GM21367 (cell line): ENCODE measurements around the gene UBE2R2.
"Not testable (repeated sequence)": the region's sequence is repeated elsewhere in the genome, so short reads cannot be mapped to it uniquely, and the experiment has no call there.

Experiments used
- ATAC-seq: cut with Tn5 transposase; IDR thresholded peaks from one replicate; pipeline ENCODE4 v1.9.1; 2021; ENCODE audit not compliant: unreplicated experiment

The UBE2R2 gene

GRCh38 chr9:33837138-33837537 lies 20.2 kb downstream of the UBE2R2 start:
- ATAC-seq, result no peak

GRCh38 chr9:33840381-33840780 lies 23.4 kb downstream of the UBE2R2 start:
- ATAC-seq, result no peak

DNA sequence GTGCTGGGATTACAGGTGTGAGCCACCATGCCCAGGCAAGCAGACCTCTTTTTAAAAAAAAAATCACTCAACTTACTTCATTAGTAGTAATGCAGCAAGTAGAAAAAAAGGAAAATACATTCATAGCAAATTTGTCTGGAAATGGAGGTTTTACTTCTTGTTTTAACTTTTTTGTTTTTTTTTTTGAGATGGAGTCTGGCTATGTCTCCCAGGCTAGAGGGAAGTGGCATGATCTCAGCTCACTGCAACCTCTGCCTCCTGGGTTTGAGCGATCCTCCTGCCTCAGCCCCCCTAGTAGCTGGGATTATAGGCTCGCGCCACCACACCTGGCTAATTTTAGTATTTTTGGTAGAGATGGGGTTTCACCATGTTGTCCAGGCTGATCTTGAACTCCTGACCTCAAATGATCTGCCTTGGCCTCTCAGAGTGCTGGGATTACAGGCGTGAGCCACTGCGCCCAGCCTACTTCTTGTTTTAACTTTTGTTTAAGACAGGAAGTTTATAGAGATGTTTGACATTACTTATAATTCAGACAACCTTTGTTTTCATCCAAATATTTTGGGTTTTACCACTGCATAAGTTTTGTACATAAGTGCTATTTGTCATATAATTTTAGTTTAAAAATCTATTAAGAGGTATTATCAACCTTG lies 26.5 kb downstream of the UBE2R2 start:
- ATAC-seq, result no peak

DNA sequence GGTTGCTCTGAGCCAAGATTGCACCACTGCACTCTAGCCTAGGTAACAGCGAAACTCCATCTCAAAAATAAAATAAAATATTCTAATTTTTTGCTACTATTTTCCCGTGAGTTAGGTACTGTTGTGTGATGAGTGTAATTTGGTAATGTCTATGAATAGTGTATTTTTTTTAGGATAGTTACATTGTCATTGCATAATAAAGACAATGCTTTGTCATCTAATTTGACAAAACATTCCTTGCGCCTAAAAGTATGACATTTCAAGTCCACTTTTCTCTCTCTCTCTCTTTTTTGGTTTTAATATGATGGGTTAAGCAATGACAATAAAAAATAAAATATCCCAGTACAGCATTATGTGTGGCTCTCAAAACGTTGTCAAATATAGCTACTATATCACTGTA lies 29.3 kb downstream of the UBE2R2 start:
- ATAC-seq, result no peak

- not testable (repeated sequence) for ATAC-seq
Observed at GRCh38 chr9:33847894-33848205, 30.9 kb downstream of the UBE2R2 start.

- no peak for ATAC-seq
Observed at GRCh38 chr9:33850267-33850629, 33.3 kb downstream of the UBE2R2 start.

DNA sequence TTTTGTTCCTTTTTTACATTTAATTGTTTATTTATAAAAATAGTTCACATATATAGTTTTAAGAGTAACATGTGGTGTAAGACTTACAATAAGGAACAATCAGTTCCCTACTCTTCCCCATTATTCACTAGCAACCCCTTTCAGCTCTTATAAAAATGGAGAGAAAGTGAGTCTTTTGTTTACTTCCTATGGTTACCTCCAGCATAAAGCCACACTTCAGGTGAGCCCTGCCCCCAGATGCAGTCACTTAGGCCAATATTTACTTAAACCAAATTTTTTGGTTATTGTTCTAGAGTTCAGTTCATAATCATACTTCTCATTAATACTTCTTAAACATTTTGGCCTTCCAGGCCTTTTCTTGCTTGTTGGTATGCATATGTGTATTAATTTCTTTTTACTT lies 33.7 kb downstream of the UBE2R2 start:
- ATAC-seq, result no peak

DNA sequence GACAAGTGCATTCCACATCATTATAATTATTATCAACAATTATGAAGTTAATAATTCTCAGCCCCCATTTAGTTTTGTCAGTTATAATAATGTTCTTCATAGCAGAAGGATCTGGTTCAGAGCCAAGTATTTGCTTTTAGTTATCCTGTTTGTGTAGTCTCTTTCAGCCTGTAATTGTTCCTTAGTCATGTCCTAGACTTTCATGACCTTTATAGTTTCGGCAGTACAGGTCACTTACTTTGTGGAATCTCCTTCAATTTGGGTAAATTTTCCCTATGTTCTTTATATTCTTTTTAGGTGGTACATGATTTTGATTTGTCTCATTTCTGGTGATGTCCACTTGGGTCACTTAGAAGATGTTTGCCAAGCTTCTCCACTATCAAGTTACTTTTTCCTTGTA lies 34.3 kb downstream of the UBE2R2 start:
- no peak for ATAC-seq

GRCh38 chr9:33852216-33852826 lies 35.4 kb downstream of the UBE2R2 start:
- no peak for ATAC-seq

- no peak for ATAC-seq
Observed at GRCh38 chr9:33856247-33856646, 39.3 kb downstream of the UBE2R2 start.

- ATAC-seq, result no peak
Observed at GRCh38 chr9:33858423-33858822, 41.5 kb downstream of the UBE2R2 start.

- ATAC-seq, result no peak
Observed at GRCh38 chr9:33860200-33860871, 43.4 kb downstream of the UBE2R2 start.

- ATAC-seq, result no peak
Observed at GRCh38 chr9:33861917-33862453, 45.0 kb downstream of the UBE2R2 start.

DNA sequence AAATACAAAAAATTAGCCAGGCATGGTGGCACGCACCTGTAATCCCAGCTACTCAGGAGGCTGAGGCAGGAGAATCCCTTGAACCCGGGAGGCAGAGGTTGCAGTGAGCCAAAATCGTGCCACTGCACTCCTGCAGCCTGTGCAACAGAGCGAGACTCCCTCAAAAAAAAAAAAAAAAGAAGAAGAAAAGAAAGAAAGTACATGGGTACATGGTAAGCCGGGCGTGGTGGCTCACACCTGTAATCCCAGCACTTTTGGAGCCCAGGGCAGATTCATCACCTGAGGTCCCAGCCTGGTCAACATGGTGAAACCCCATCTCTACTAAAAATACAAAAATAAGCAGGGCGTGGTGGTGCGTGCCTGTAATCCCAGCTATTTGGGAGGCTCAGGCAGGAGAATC lies 46.1 kb downstream of the UBE2R2 start:
- not testable (repeated sequence) for ATAC-seq

DNA sequence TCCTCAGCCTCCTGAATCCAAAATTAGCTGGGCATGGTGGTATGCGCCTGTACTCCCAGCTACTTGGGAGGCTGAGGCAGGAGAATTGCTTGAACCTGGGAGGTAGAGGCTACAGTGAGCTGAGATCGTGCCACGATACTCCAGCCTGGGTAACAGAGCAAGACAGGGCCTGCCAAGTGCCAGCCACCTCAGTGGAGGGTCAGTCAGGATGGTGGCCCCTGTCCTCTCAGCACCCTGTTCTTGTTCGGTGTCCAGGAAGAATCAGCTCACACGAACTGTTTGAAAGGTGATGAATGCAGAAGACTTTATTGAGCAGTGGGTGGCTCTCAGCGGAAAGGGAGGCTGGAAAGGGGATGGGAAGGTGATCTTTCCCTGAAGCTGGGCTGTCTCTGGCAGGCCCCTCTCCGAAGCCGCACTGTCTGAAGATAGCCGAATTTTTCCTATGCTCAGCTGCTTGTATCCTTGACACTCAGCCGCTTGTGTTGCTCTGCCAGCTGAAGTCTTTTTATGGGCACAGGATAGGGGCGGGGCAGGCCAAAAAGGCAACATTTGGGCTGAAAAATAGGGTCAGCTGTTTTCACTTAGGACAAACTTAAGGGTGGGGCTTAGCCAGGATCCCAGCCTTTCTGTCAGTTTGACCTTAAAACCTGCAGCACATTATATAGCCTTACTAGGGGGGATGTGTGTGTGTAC lies 50.9 kb downstream of the UBE2R2 start:
- ATAC-seq, result no peak

DNA sequence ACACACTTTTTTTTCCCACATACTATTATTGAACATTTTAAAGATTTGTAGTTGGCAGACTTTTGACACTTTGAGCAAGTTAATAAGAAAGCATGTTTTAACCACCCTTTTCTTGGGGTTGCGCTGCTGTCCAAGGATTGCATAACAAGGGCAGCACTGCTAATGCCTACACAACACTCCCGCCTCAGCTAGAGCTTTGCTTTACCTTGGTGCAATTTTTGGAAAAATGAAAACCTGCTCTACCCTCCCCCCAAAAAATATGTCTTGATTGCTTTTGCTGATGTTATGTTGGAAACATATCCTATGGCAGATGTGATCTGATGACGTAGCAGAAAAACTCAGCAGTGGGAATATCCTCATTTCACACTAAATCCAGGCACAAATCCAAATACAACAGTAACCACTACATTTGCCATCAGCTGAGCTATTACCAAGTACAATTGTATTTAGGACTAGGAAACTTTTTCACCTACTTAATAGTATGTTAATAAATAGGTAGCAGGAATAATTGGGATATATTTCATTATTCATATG lies 51.5 kb downstream of the UBE2R2 start:
- no peak for ATAC-seq

GRCh38 chr9:33869243-33869642 lies 52.3 kb downstream of the UBE2R2 start:
- not testable (repeated sequence) for ATAC-seq

DNA sequence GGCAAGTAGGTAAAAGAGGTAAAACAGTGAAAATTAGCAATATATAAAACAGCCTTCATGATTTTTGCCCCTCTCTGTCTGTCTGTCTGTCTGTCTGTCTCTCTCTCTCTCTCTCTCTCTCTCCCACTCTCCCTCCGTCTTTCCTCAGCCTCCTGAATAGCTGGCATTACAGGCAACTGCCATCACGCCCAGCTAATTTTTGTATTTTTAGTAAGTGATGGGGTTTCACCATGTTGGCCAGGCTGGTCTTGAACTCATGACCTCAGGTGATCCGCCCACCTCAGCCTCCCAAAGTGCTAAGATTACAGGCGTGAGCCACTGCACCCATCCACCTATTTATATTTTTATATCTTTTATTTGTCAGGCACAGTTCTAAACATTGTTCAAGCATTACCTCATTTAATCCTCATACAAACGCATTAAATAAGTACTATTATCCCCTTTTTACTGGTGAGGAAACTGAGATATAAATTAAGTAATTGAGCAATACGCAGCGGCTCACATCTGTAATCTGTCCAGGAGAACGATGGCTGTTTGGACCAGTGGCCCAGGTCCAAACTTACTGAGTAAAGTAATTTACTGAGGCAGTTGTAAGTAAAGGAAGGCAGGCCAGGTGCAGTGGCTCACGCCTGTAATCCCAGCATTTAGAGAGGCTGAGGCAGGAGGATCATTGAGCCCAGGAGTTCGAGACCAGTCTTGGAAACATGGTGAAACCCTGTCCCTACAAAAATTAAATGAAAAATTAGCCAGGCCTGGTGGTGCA lies 60.9 kb downstream of the UBE2R2 start:
- no peak for ATAC-seq

DNA sequence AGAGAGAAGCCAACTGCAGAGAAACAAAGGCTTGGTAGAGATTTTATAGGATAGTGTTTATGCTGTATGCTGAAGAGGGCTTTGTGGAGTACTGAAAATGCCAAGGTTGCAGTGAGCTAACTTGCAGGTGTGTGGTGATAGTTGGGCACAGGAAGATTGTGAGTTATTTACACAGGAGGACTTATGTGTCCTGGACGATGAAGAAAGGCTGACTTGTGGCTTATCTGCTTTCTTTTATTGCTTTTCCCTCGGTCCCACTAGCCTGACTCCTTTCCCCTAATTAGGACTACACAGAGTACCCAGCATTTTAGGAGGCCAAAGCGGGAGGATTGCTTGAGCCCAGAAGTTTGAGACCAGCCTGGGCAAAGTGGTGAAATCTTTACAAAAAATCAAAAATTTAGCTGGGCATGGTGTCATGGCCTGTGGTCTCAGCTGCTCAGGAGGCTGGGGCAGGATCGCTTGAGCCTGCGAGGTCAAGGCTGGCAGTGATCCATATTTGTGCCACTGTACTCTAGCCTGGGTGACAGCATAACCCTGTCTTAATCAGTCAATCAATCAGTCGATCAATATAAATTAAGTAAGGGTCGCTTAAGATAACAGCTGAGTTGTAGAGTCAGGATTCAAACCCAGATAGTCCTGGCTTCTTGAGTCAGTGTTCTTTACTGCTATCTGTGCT lies 61.9 kb downstream of the UBE2R2 start:
- no peak for ATAC-seq
